GM12878 (cell line): ENCODE measurements around the gene ADGRE1. TPM values are rescaled to one million over a fixed set of nuclear protein-coding genes. Genes with fewer than 3 reads are reported as not detected.

Experiments
- ATAC-seq: fragments of 200-7000 bp; cut with Tn5 transposase; 3 replicates; pipeline ENCODE4 v1.9.1; 2020; ENCODE audit warnings: mild to moderate bottlenecking, moderate library complexity
- BruUV-seq: library from RNA; stranded (reverse); fragments of 400-500 nt; replicated peaks from 2 replicates; lab custom pipeline; 2021; lab: Mats Ljungman, UMichigan
- CTCF ChIA-PET: fragments of 300-600 bp; sonication (Branson Sonifier 250); formaldehyde crosslinking; extraction: SDS; loops from one replicate; lab custom pipeline; 2021; ENCODE audit warnings: inconsistent platforms; lab: Yijun Ruan, JAX
- POLR2A ChIA-PET: fragments of 350-600 bp; formaldehyde crosslinking; extraction: SDS; loops from one replicate; lab custom pipeline; 2021; ENCODE audit warnings: inconsistent platforms; lab: Charles Lee
- RAD21 ChIA-PET: fragments of 300-600 bp; sonication (Branson Sonifier 250); formaldehyde crosslinking; loops from one replicate; lab custom pipeline; 2023; ENCODE audit warnings: antibody characterized with exemption; ENCODE audit not compliant: unreplicated experiment; lab: Charles Lee
- SMC1A ChIA-PET: fragments of 300-600 bp; sonication (Branson Sonifier 250); formaldehyde crosslinking; loops from one replicate; lab custom pipeline; 2023; ENCODE audit not compliant: unreplicated experiment, uncharacterized antibody; lab: Charles Lee
- DNase-seq: peaks from one replicate; pipeline ENCODE4 v3.0.0-alpha.2; 2011; ENCODE audit warnings: low read depth, low spot score
- FAIRE-seq: peaks from 3 replicates; lab custom pipeline; 2011; peaks lifted over from hg19 to GRCh38; lab: Jason Lieb, UNC
- H2AFZ ChIP-seq: 2 replicates; pipeline ENCODE4 v1.6.0; 2011; ENCODE audit warnings: low read depth, low read length, control low read depth; ENCODE audit not compliant: control insufficient read depth
- H3K27ac ChIP-seq: 2 replicates; pipeline ENCODE4 v1.5.1; 2011; ENCODE audit warnings: control low read depth; ENCODE audit not compliant: control insufficient read depth, insufficient read depth
- H3K27me3 ChIP-seq, 2 experiments: replicated peaks in 1 of 2; 2 replicates each; pipeline versions ENCODE4 v1.6.0 to v1.6.1; 2011; ENCODE audit warnings: low read length in 1 of 2; ENCODE audit not compliant: control insufficient read depth in 2 of 2, insufficient read depth in 2 of 2
- H3K36me3 ChIP-seq, 2 experiments: 2 replicates each; pipeline ENCODE4 v1.5.1; 2011; ENCODE audit warnings: low read length in 1 of 2; ENCODE audit not compliant: control insufficient read depth in 2 of 2, insufficient read depth in 2 of 2
- H3K4me1 ChIP-seq: 2 replicates; pipeline ENCODE4 v1.6.1; 2011; ENCODE audit warnings: mild to moderate bottlenecking, low read length, moderate library complexity, mixed read lengths; ENCODE audit not compliant: control insufficient read depth, insufficient read depth
- H3K4me2 ChIP-seq: 2 replicates; pipeline ENCODE4 v1.6.0; 2011; ENCODE audit warnings: control low read depth; ENCODE audit not compliant: control insufficient read depth, insufficient read depth
- H3K4me3 ChIP-seq: fragments of 200-600 bp; sonication (generic); 2 replicates; pipeline ENCODE4 v1.5.1; 2016
- H3K79me2 ChIP-seq: 2 replicates; pipeline ENCODE4 v1.6.0; 2011; ENCODE audit warnings: low read length; ENCODE audit not compliant: control insufficient read depth, insufficient read depth
- H3K9ac ChIP-seq: 2 replicates; pipeline ENCODE4 v1.8.0; 2011; ENCODE audit warnings: low read length, control low read depth, mixed read lengths; ENCODE audit not compliant: control insufficient read depth, insufficient read depth
- H3K9me3 ChIP-seq: replicated peaks from 3 replicates; pipeline ENCODE4 v1.5.1; 2011; ENCODE audit warnings: mild to moderate bottlenecking, low read length; ENCODE audit not compliant: control insufficient read depth, insufficient read depth
- H4K20me1 ChIP-seq: 2 replicates; pipeline ENCODE4 v1.6.0; 2011; ENCODE audit not compliant: control insufficient read depth, insufficient read depth
- BACH1 ChIP-seq: fragments of 450-650 bp; IDR thresholded peaks from 2 replicates; pipeline ENCODE4 v1.6.1; 2017; ENCODE audit warnings: mild to moderate bottlenecking, borderline replicate concordance
- MEF2B ChIP-seq: fragments of 450-650 bp; IDR thresholded peaks from 2 replicates; pipeline ENCODE4 v1.6.1; 2018; ENCODE audit warnings: mild to moderate bottlenecking, moderate library complexity; ENCODE audit not compliant: partially characterized antibody, poor library complexity, severe bottlenecking
- PBX3 ChIP-seq: IDR thresholded peaks from 2 replicates; pipeline ENCODE4 v1.6.1; 2011; ENCODE audit warnings: mild to moderate bottlenecking, low read depth, low read length, moderate library complexity; ENCODE audit not compliant: insufficient replicate concordance
- RELA ChIP-seq: fragments of 450-650 bp; IDR thresholded peaks from 2 replicates; pipeline ENCODE4 v1.8.0; 2014; ENCODE audit warnings: borderline replicate concordance; ENCODE audit not compliant: partially characterized antibody
- SIX5 ChIP-seq: IDR thresholded peaks from 2 replicates; pipeline ENCODE4 v1.6.1; 2011; ENCODE audit warnings: mild to moderate bottlenecking, low read depth, low read length, moderate library complexity; ENCODE audit not compliant: severe bottlenecking
- WGBS: methylation state at CpG from one replicate; pipeline ENCODE4 v1.1.6; 2016; ENCODE audit warnings: low lambda C conversion rate; ENCODE audit not compliant: insufficient replicate concordance, insufficient coverage; ENCODE audit errors: missing lambda C conversion rate; 5-methylcytosine and 5-hydroxymethylcytosine counted together
- in situ Hi-C: fragments of 300-500 bp; cut with MboI; formaldehyde crosslinking; loops from 9 replicates; pipeline ENCODE4 v1.14.3; 2018; ENCODE audit warnings: mixed read lengths
- intact Hi-C: fragments of 100-400 bp; cut with micrococcal nuclease; formaldehyde crosslinking; loops from one replicate; pipeline ENCODE4 v1.14.2; 2022; ENCODE audit not compliant: unreplicated experiment
- polyA plus RNA-seq, 11 experiments: library from polyadenylated mRNA; depleted of rRNA in 4 of 11; unstranded in 6 of 11; stranded (reverse) in 5 of 11; fragments of >200 nt; fragmentation: Nextera tagmentation in 4 of 11; fragmentation: Illumina TruSeq in 1 of 11; extraction: Ambion mirVana in 4 of 11; extraction: Trizol in 1 of 11; gene quantifications; 1 replicate in 1 of 11; 2 replicates in 10 of 11; pipeline versions ENCODE4 v1.2.1 to v1.2.3, GENCODE V29; 2011 to 2016; ENCODE audit warnings: inconsistent platforms in 2 of 11, missing spikeins in 2 of 11, low read depth in 1 of 11
- total RNA-seq, 4 experiments: library from RNA; depleted of rRNA in 3 of 4; stranded (reverse); fragments of >200 nt in 3 of 4; fragmentation: Illumina TruSeq in 1 of 4; extraction: Trizol in 1 of 4; gene quantifications; 2 replicates each; pipeline versions ENCODE4 v1.2.1 to v1.2.3, GENCODE V29; 2013 to 2021

The ADGRE1 gene
- total and polyA plus RNA-seq, 10 of the 15 experiments (the other 5 are each of a cell fraction or from before 2014, with no cell fraction given): 7.9 to 35.7 (median 9.9) TPM

GRCh38 chr19:6890401-6890913 lies 3.1 kb downstream of the ADGRE1 start:
- H3K27me3 ChIP-seq: no peaks in the 10 kb centered on the region
- no peaks in the 10 kb centered on the region for H3K36me3 ChIP-seq
- POLR2A ChIA-PET: interaction anchor here (0.5 to 0.9 kb wide), 5 partner anchors 60 to 1121 kb away, joined by 3 to 5 read pairs (median 4); no protein-coding TSS in a partner anchor
- ATAC-seq (no peak), FAIRE-seq (no peak), DNase-seq (no peak)
- CTCF ChIA-PET: interaction anchor here (1.0 to 1.1 kb wide), 2 partner anchors 27 to 153 kb away, joined by 3 read pairs; partner anchors contain the start of gene GPR108
- H4K20me1 ChIP-seq: no peaks in the 10 kb centered on the region
- peaks cover under 1% of the 10 kb centered on the region; the same call in 2 of the 3 replicates for H3K9me3 ChIP-seq
- no peaks in the 10 kb centered on the region for H3K79me2 ChIP-seq
- H3K4me3 ChIP-seq: no peak overlapping the region
- H3K4me1 ChIP-seq: peaks cover 20% of the 10 kb centered on the region
- H2AFZ ChIP-seq: no peak overlapping the region
- SMC1A ChIA-PET: interaction anchor here (0.5 to 1.5 kb wide), 3 partner anchors 8 to 678 kb away, joined by 3 to 4 read pairs (median 3); no protein-coding TSS in a partner anchor
- H3K4me2 ChIP-seq: no peak overlapping the region
- H3K27ac ChIP-seq: no peak overlapping the region
- 29% methylated on average over 3 of the region's 3 CpGs for WGBS
- TF ChIP-seq BACH1: no peak
- no peak for TF ChIP-seq MEF2B
- TF ChIP-seq RELA: no peak
- TF ChIP-seq SIX5: no peak
- no peak for TF ChIP-seq PBX3
- intact Hi-C loops: no loop called here
- BruUV-seq: no TSS peak
- in situ Hi-C loops: no loop called here
- RAD21 ChIA-PET: no interaction called here
- no peak overlapping the region for H3K9ac ChIP-seq
